Measurements from ENCODE around the gene PDPK1. TPM values are rescaled to one million over a fixed set of nuclear protein-coding genes. Genes with fewer than 3 reads are reported as not detected.
"Not testable (repeated sequence)": the region's sequence is repeated elsewhere in the genome, so short reads cannot be mapped to it uniquely, and the experiment has no call there.

PDPK1 gene
- polyA plus RNA-seq, 1 experiment = 25.0 TPM

- POLR2A ChIA-PET = not testable (repeated sequence)
Measured at GRCh38 chr16:2539845-2540458, 2.1 kb downstream of the PDPK1 start.

GRCh38 chr16:2540912-2541311, 3.1 kb downstream of the PDPK1 start:
- DNase-seq (ENCODE audit: low read depth); H3K4me3 ChIP-seq (ENCODE audit: low read depth, low read length); H3K27me3 ChIP-seq (ENCODE audit: control insufficient read depth, insufficient read depth, low read length); CTCF ChIA-PET; H3K36me3 ChIP-seq (ENCODE audit: control insufficient read depth, insufficient read depth, low read length); POLR2A ChIA-PET: not testable (repeated sequence)

More at GRCh38 chr16:2539845-2540458, 2.1 kb downstream of the PDPK1 start:
- H3K27me3 ChIP-seq (ENCODE audit: control insufficient read depth, insufficient read depth, low read length); H3K4me3 ChIP-seq (ENCODE audit: low read depth, low read length); DNase-seq (ENCODE audit: low read depth); CTCF ChIA-PET; H3K36me3 ChIP-seq (ENCODE audit: control insufficient read depth, insufficient read depth, low read length): not testable (repeated sequence)
- peak; percentile 43 for TF ChIP-seq CTCF (IDR thresholded peaks at IDR 0.05; ENCODE audit: insufficient read depth, low read depth, low read length)

GRCh38 chr16:2541409-2541808, 3.6 kb downstream of the PDPK1 start:
- POLR2A ChIA-PET; DNase-seq (ENCODE audit: low read depth); CTCF ChIA-PET; H3K27me3 ChIP-seq (ENCODE audit: control insufficient read depth, insufficient read depth, low read length); H3K36me3 ChIP-seq (ENCODE audit: control insufficient read depth, insufficient read depth, low read length); H3K4me3 ChIP-seq (ENCODE audit: low read depth, low read length): not testable (repeated sequence)

- POLR2A ChIA-PET; CTCF ChIA-PET; H3K36me3 ChIP-seq (ENCODE audit: control insufficient read depth, insufficient read depth, low read length); H3K27me3 ChIP-seq (ENCODE audit: control insufficient read depth, insufficient read depth, low read length); H3K4me3 ChIP-seq (ENCODE audit: low read depth, low read length); DNase-seq (ENCODE audit: low read depth): not testable (repeated sequence)
Measured at GRCh38 chr16:2543771-2544170, 6.0 kb downstream of the PDPK1 start.

- DNase-seq (ENCODE audit: low read depth); CTCF ChIA-PET; H3K36me3 ChIP-seq (ENCODE audit: control insufficient read depth, insufficient read depth, low read length); H3K27me3 ChIP-seq (ENCODE audit: control insufficient read depth, insufficient read depth, low read length); H3K4me3 ChIP-seq (ENCODE audit: low read depth, low read length); POLR2A ChIA-PET: not testable (repeated sequence)
Measured at GRCh38 chr16:2550283-2550878, 12.6 kb downstream of the PDPK1 start.

GRCh38 chr16:2551420-2551889, 13.6 kb downstream of the PDPK1 start:
- CTCF ChIA-PET; H3K27me3 ChIP-seq (ENCODE audit: control insufficient read depth, insufficient read depth, low read length); DNase-seq (ENCODE audit: low read depth); H3K36me3 ChIP-seq (ENCODE audit: control insufficient read depth, insufficient read depth, low read length); POLR2A ChIA-PET; H3K4me3 ChIP-seq (ENCODE audit: low read depth, low read length): not testable (repeated sequence)

- H3K36me3 ChIP-seq (ENCODE audit: control insufficient read depth, insufficient read depth, low read length); H3K27me3 ChIP-seq (ENCODE audit: control insufficient read depth, insufficient read depth, low read length); DNase-seq (ENCODE audit: low read depth); CTCF ChIA-PET; H3K4me3 ChIP-seq (ENCODE audit: low read depth, low read length); POLR2A ChIA-PET: not testable (repeated sequence)
Measured at GRCh38 chr16:2554709-2555425, 17.0 kb downstream of the PDPK1 start.

- CTCF ChIA-PET; H3K27me3 ChIP-seq (ENCODE audit: control insufficient read depth, insufficient read depth, low read length); DNase-seq (ENCODE audit: low read depth); POLR2A ChIA-PET; H3K4me3 ChIP-seq (ENCODE audit: low read depth, low read length); H3K36me3 ChIP-seq (ENCODE audit: control insufficient read depth, insufficient read depth, low read length): not testable (repeated sequence)
Measured at GRCh38 chr16:2557150-2557549, 19.3 kb downstream of the PDPK1 start.

- H3K27me3 ChIP-seq (ENCODE audit: control insufficient read depth, insufficient read depth, low read length); H3K36me3 ChIP-seq (ENCODE audit: control insufficient read depth, insufficient read depth, low read length); POLR2A ChIA-PET; CTCF ChIA-PET; DNase-seq (ENCODE audit: low read depth); H3K4me3 ChIP-seq (ENCODE audit: low read depth, low read length): not testable (repeated sequence)
Measured at GRCh38 chr16:2560131-2560797, 22.4 kb downstream of the PDPK1 start.
